ENCODE measurements around the gene GPR62.

DNA sequence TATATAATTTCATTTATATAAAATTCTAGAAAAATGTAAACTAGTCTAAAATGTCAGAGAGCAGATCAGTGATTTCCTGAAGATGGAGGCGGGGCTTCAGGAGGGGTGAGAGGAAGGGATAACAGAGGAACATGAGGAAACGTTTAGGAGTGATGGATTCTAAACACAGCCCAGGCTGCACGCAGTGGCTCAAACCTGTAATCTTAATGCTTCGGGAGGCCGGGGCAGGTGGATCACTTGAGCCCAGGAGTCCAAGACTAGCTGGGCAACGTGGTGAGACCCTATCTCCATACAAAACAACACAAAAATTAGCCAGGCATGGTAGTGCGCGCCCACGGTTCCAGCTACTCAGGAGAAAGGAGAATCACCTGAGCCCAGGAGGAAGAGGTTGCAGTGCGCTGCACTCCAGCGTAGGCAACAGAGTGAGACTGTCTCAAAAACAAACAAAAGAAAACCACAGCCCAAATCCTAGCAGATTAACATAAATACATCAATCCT lies 34.1 kb upstream of the GPR62 start:
- TF ChIP-seq, protein P1, sequence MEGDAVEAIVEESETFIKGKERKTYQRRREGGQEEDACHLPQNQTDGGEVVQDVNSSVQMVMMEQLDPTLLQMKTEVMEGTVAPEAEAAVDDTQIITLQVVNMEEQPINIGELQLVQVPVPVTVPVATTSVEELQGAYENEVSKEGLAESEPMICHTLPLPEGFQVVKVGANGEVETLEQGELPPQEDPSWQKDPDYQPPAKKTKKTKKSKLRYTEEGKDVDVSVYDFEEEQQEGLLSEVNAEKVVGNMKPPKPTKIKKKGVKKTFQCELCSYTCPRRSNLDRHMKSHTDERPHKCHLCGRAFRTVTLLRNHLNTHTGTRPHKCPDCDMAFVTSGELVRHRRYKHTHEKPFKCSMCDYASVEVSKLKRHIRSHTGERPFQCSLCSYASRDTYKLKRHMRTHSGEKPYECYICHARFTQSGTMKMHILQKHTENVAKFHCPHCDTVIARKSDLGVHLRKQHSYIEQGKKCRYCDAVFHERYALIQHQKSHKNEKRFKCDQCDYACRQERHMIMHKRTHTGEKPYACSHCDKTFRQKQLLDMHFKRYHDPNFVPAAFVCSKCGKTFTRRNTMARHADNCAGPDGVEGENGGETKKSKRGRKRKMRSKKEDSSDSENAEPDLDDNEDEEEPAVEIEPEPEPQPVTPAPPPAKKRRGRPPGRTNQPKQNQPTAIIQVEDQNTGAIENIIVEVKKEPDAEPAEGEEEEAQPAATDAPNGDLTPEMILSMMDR (conservative IDR thresholded peaks at IDR 0.05; ENCODE audit: low read depth in 2 of 2) = no peak
- TF ChIP-seq ZNF462 (CRISPR knock-in tag; IDR thresholded peaks at IDR 0.05) (no peak), EZH2 (IDR thresholded peaks at IDR 0.05; ENCODE audit: low read depth, unreplicated experiment) (no peak), EZH2phosphoT487 (IDR thresholded peaks at IDR 0.05; ENCODE audit: unreplicated experiment) (no peak), NANOG (IDR thresholded peaks at IDR 0.05; ENCODE audit: borderline replicate concordance) (no peak), STAT1 (IDR thresholded peaks at IDR 0.05; ENCODE audit: unreplicated experiment) (no peak), POLR2AphosphoS5 (IDR thresholded peaks at IDR 0.05; ENCODE audit: low read depth) (no peak), CREB1 (CRISPR knock-in tag; IDR thresholded peaks at IDR 0.05; ENCODE audit: low read depth) (no peak), ETS1 (IDR thresholded peaks at IDR 0.05) (no peak), ZNF331 (CRISPR knock-in tag; IDR thresholded peaks at IDR 0.05; ENCODE audit: low read depth) (no peak)
- TF ChIP-seq, protein P2, sequence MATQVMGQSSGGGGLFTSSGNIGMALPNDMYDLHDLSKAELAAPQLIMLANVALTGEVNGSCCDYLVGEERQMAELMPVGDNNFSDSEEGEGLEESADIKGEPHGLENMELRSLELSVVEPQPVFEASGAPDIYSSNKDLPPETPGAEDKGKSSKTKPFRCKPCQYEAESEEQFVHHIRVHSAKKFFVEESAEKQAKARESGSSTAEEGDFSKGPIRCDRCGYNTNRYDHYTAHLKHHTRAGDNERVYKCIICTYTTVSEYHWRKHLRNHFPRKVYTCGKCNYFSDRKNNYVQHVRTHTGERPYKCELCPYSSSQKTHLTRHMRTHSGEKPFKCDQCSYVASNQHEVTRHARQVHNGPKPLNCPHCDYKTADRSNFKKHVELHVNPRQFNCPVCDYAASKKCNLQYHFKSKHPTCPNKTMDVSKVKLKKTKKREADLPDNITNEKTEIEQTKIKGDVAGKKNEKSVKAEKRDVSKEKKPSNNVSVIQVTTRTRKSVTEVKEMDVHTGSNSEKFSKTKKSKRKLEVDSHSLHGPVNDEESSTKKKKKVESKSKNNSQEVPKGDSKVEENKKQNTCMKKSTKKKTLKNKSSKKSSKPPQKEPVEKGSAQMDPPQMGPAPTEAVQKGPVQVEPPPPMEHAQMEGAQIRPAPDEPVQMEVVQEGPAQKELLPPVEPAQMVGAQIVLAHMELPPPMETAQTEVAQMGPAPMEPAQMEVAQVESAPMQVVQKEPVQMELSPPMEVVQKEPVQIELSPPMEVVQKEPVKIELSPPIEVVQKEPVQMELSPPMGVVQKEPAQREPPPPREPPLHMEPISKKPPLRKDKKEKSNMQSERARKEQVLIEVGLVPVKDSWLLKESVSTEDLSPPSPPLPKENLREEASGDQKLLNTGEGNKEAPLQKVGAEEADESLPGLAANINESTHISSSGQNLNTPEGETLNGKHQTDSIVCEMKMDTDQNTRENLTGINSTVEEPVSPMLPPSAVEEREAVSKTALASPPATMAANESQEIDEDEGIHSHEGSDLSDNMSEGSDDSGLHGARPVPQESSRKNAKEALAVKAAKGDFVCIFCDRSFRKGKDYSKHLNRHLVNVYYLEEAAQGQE (IDR thresholded peaks at IDR 0.05; ENCODE audit: unreplicated experiment) = no peak
